Gastroesophageal sphincter (tissue), 4 donors: ENCODE results near the gene BRIP1. TPM values are rescaled to one million over a fixed set of nuclear protein-coding genes. Genes with fewer than 3 reads are reported as not detected.

Experiments
- ATAC-seq: fragments of 150-250 bp; one replicate; pipeline ENCODE4 v1.9.1; 2016; ENCODE audit warnings: mild to moderate bottlenecking, moderate library complexity
- H3K27ac ChIP-seq, 4 donors: fragments of 200-600 bp; sonication (generic) in 3 of 4; 1 replicate in 3 of 4; 2 replicates in 1 of 4; pipeline ENCODE4 v1.5.1; 2016 to 2019
- H3K27me3 ChIP-seq: fragments of 200-600 bp; sonication (generic); one replicate; pipeline ENCODE4 v1.5.1; 2019
- H3K36me3 ChIP-seq, 2 donors: fragments of 200-600 bp; sonication (generic); one replicate each; pipeline ENCODE4 v1.5.1; 2019; ENCODE audit warnings: control low read depth in 1 of 2
- H3K4me1 ChIP-seq, 3 donors: fragments of 200-600 bp; sonication (generic); 1 replicate in 2 of 3; 2 replicates in 1 of 3; pipeline ENCODE4 v1.5.1; 2016 to 2019; ENCODE audit warnings: control low read depth in 2 of 3
- H3K4me3 ChIP-seq, 2 donors: fragments of 200-600 bp; sonication (generic); one replicate each; pipeline ENCODE4 v1.5.1; 2019; ENCODE audit warnings: mild to moderate bottlenecking in 1 of 2, moderate library complexity in 1 of 2
- H3K9me3 ChIP-seq, 3 donors: fragments of 200-600 bp; sonication (generic); one replicate each; pipeline ENCODE4 v1.5.1; 2017 to 2019; ENCODE audit warnings: control low read depth in 2 of 3
- EP300 ChIP-seq: sonication (generic); formaldehyde crosslinking; IDR thresholded peaks from one replicate; pipeline ENCODE4 v1.6.1; 2017; ENCODE audit warnings: antibody characterized with exemption, mild to moderate bottlenecking
- POLR2A ChIP-seq, 2 donors: fragments of 450-650 bp; IDR thresholded peaks; one replicate each; pipeline ENCODE4 v1.6.1; 2017; ENCODE audit warnings: antibody characterized with exemption in 2 of 2, mild to moderate bottlenecking in 2 of 2, moderate library complexity in 1 of 2
- POLR2AphosphoS5 ChIP-seq: sonication (generic); formaldehyde crosslinking; IDR thresholded peaks from one replicate; pipeline ENCODE4 v1.6.1; 2017; ENCODE audit warnings: antibody characterized with exemption
- WGBS, 2 donors: methylation state at CpG; one replicate each; pipeline ENCODE4 v1.1.5; 2018; ENCODE audit warnings: low coverage in 1 of 2; 5-methylcytosine and 5-hydroxymethylcytosine counted together
- total RNA-seq, 4 donors: library from RNA; depleted of rRNA; stranded (reverse); fragments of >200 nt; gene quantifications; one replicate each; pipeline ENCODE4 v1.1.0, GENCODE V29; 2016
- TF ChIP-seq, protein P1 (sequence below), 4 experiments: fragments of 200-600 bp in 2 of 4; fragments of 450-650 bp in 2 of 4; sonication (generic) in 1 of 4; IDR thresholded peaks; one replicate each; pipeline ENCODE4 v1.5.1; 2017 to 2019; ENCODE audit warnings: antibody characterized with exemption in 4 of 4, mild to moderate bottlenecking in 2 of 4, moderate library complexity in 2 of 4

Gene BRIP1
- total RNA-seq, 4 donors from 2014 or later = 0.15 to 1.1 (median 0.29) TPM

DNA sequence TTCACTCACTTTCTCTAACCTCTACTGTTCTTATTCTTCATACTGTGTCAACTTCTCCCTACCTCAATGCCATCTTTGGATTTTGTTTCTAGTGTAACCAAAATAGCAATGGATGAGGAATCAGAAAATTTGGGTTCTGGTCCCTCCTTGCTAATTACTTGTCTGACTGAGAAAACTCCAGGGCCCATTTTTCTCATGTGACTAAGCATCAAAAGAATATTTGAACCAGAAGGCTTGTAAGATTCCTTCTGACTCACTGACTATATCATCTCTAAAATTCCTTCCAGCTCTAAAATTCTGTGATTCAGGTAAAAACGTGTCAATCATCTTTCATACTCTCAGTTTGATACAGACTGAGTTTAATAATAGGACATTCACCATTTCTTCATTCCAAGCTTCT is 57.9 kb downstream of the BRIP1 start:
- H3K9me3 ChIP-seq = no peaks in the 10 kb centered on the region
- no peak for ATAC-seq
- H3K27me3 ChIP-seq = no peaks in the 10 kb centered on the region
- no peaks in the 10 kb centered on the region for H3K36me3 ChIP-seq
- H3K4me1 ChIP-seq = no peaks in the 10 kb centered on the region
- TF ChIP-seq EP300 (no peak), POLR2A (IDR thresholded peaks at IDR 0.05) (no peak), POLR2AphosphoS5 (no peak)
- TF ChIP-seq, protein P1, sequence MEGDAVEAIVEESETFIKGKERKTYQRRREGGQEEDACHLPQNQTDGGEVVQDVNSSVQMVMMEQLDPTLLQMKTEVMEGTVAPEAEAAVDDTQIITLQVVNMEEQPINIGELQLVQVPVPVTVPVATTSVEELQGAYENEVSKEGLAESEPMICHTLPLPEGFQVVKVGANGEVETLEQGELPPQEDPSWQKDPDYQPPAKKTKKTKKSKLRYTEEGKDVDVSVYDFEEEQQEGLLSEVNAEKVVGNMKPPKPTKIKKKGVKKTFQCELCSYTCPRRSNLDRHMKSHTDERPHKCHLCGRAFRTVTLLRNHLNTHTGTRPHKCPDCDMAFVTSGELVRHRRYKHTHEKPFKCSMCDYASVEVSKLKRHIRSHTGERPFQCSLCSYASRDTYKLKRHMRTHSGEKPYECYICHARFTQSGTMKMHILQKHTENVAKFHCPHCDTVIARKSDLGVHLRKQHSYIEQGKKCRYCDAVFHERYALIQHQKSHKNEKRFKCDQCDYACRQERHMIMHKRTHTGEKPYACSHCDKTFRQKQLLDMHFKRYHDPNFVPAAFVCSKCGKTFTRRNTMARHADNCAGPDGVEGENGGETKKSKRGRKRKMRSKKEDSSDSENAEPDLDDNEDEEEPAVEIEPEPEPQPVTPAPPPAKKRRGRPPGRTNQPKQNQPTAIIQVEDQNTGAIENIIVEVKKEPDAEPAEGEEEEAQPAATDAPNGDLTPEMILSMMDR (IDR thresholded peaks at IDR 0.05) = no peak
- WGBS, 2 donors = 69 to 70% methylated on average over 1 of the region's 1 CpG
- H3K4me3 ChIP-seq = no peak overlapping the region
- H3K27ac ChIP-seq = no peak overlapping the region

DNA sequence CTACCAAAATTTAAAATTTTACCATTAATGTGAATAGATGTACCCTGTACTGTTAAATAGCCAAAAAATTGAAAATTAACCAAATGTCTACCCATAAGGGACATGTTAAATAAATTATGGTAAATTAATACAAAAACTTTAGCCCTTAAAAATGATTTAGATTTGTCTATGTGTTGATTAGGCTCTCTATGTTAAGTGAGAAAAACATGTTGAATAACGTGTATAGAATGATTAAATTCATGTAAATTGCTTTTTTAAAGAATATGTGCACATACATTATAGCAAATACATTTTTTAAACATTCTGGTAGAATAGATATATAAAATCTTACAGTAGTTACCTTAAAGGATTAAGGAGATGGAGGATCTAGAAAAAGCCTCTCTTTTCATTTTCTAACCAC is 59.5 kb downstream of the BRIP1 start:
- 86 to 94% methylated on average over 1 of the region's 1 CpG for WGBS, 2 donors
- Histone ChIP-seq H3K27ac (no peak overlapping the region), H3K9me3 (no peaks in the 10 kb centered on the region), H3K36me3 (no peaks in the 10 kb centered on the region), H3K4me3 (no peak overlapping the region), H3K4me1 (no peaks in the 10 kb centered on the region), H3K27me3 (no peaks in the 10 kb centered on the region)
- no peak for TF ChIP-seq EP300
- TF ChIP-seq, protein P1 (IDR thresholded peaks at IDR 0.05) = no peak
- no peak for TF ChIP-seq POLR2AphosphoS5
- no peak for ATAC-seq

DNA sequence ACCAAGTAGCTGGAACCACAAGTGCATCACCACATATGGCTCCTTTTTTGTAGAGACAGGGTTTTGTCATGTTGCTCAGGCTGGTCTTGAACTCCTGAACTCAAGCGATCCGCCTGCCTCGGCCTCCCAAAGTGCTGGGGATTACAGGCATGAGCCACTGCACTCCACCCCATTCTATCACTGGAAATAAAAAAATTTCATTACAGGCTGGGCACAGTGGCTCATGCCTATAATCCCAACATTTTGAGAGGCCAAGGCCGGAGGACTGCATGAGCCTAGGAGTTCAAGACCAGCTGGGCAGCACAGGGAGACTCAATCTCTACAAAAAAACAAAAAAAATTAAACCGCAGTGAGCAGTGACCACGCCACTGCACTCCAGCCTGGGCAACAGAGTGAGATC is 60.1 kb downstream of the BRIP1 start:
- no peaks in the 10 kb centered on the region for H3K36me3 ChIP-seq
- H3K27ac ChIP-seq = no peak overlapping the region
- TF ChIP-seq POLR2A (IDR thresholded peaks at IDR 0.05) = no peak
- no peak for TF ChIP-seq POLR2AphosphoS5
- no peaks in the 10 kb centered on the region for H3K4me1 ChIP-seq
- H3K4me3 ChIP-seq = no peak overlapping the region
- H3K9me3 ChIP-seq = no peaks in the 10 kb centered on the region
- 97 to 100% methylated on average over 2 to 3 of the region's 6 CpGs for WGBS, 2 donors
- H3K27me3 ChIP-seq = no peaks in the 10 kb centered on the region
- no peak for ATAC-seq

DNA sequence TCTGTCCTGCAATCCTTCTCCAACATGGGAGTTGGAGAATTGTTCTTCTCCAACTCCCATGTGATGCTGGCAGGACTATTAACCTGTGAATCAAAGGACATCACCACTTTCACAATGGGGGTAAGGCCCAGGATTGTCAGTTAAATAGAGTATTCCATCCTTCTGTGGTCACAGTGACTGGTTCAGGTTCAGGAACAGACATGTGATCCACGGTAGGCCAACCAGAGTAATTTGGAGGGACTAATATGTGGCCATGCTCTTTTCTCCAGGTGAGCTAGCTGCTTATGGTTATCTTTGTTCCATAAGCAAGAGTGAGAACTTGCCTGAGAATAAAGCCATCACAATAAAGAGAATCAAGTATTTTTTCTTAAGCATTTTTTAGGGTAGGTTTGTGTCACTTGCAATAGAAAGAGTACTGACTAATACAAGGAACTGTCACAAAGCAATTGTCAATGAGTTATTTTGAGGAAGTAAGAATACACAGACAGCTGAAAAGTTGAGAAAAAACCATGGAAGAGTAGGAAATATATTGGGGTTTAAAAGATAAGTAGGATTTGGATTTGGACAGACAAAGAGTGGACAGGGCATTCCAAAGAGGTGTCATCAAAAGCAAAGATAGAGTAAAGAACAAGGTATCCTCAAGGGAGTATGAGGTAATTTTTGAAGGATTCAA is 63.4 kb downstream of the BRIP1 start:
- H3K27ac ChIP-seq = no peak overlapping the region

DNA sequence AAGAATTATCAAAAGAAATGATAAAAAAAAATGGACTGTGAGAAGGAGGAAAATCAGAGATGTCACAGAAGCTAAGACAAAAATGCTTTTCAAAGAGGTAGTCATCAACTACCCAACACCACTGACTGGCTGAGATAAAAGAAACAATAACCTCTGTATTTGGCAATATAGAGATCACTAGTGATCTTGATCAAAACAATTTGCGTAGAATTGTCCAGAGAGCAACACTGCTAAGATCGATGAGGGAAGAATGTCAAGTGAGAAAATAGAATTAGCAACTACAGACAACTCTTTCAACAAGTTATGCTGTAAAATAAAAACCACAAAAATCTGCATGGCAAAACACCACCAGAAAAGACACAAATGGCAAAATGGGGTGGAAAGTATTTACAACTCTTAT is 66.0 kb downstream of the BRIP1 start:
- H3K27me3 ChIP-seq = no peaks in the 10 kb centered on the region
- 96 to 100% methylated on average over 2 of the region's 2 CpGs for WGBS, 2 donors
- H3K9me3 ChIP-seq = no peaks in the 10 kb centered on the region
- no peaks in the 10 kb centered on the region for H3K4me1 ChIP-seq
- no peaks in the 10 kb centered on the region for H3K36me3 ChIP-seq
- TF ChIP-seq EP300 (no peak), POLR2A (IDR thresholded peaks at IDR 0.05) (no peak), POLR2AphosphoS5 (no peak)
- TF ChIP-seq, protein P1 (IDR thresholded peaks at IDR 0.05) = no peak
- no peak overlapping the region for H3K27ac ChIP-seq
- H3K4me3 ChIP-seq = no peak overlapping the region
- ATAC-seq = no peak

More for the DNA sequence above, 63.4 kb downstream of the BRIP1 start:
- ATAC-seq = no peak
- Histone ChIP-seq H3K4me3 (no peak overlapping the region), H3K27me3 (no peaks in the 10 kb centered on the region), H3K9me3 (no peaks in the 10 kb centered on the region), H3K4me1 (no peaks in the 10 kb centered on the region), H3K36me3 (no peaks in the 10 kb centered on the region)
- WGBS, 2 donors = 100% methylated on average over 1 of the region's 1 CpG
- TF ChIP-seq POLR2A (IDR thresholded peaks at IDR 0.05) = no peak
- TF ChIP-seq EP300 = no peak
- TF ChIP-seq, protein P1 (IDR thresholded peaks at IDR 0.05) = no peak
- no peak for TF ChIP-seq POLR2AphosphoS5
